Liver (tissue), 3 donors: ENCODE results near the gene SKAP1.

Experiments
- GABPA ChIP-seq, 2 donors: IDR thresholded peaks in 1 of 2; conservative IDR thresholded peaks in 1 of 2; 2 replicates each; pipeline ENCODE4 v1.6.1; 2016; ENCODE audit warnings: antibody characterized with exemption in 2 of 2, mild to moderate bottlenecking in 1 of 2, moderate library complexity in 1 of 2
- NR2F2 ChIP-seq: IDR thresholded peaks from 2 replicates; pipeline ENCODE4 v1.6.1; 2016; ENCODE audit warnings: antibody characterized with exemption
- RAD21 ChIP-seq, 2 donors: IDR thresholded peaks; 2 replicates each; pipeline ENCODE4 v1.6.1; 2016; ENCODE audit warnings: antibody characterized with exemption in 2 of 2, mild to moderate bottlenecking in 2 of 2
- RXRA ChIP-seq, 2 donors: IDR thresholded peaks; 2 replicates each; pipeline ENCODE4 v1.6.1; 2017 to 2018; ENCODE audit warnings: antibody characterized with exemption in 2 of 2, mild to moderate bottlenecking in 1 of 2
- SP1 ChIP-seq: IDR thresholded peaks from 2 replicates; pipeline ENCODE4 v1.6.1; 2018; ENCODE audit warnings: antibody characterized with exemption, mild to moderate bottlenecking
- YY1 ChIP-seq: IDR thresholded peaks from 2 replicates; pipeline ENCODE4 v1.6.1; 2016; ENCODE audit warnings: antibody characterized with exemption, mild to moderate bottlenecking
- TF ChIP-seq, protein P1 (sequence below): fragments of 150-350 bp; IDR thresholded peaks from 2 replicates; pipeline ENCODE4 v1.5.1; 2017; ENCODE audit warnings: improper control_type of control experiment, low read depth, low read length; ENCODE audit not compliant: missing input control
- TF ChIP-seq, protein P2 (sequence below): IDR thresholded peaks from 2 replicates; pipeline ENCODE4 v1.6.1; 2016; ENCODE audit warnings: antibody characterized with exemption, mild to moderate bottlenecking
- TF ChIP-seq, protein P3 (sequence below): IDR thresholded peaks from 2 replicates; pipeline ENCODE4 v1.6.1; 2016; ENCODE audit warnings: antibody characterized with exemption
- donor health status: healthy.
- donor health status: healthy.

- TF ChIP-seq RXRA (IDR thresholded peaks at IDR 0.05) (no peak), RAD21 (IDR thresholded peaks at IDR 0.05) (no peak), YY1 (no peak), GABPA (IDR thresholded peaks at IDR 0.05 in 1 of 2, conservative IDR thresholded peaks at IDR 0.05 in 1 of 2) (no peak), NR2F2 (no peak), SP1 (no peak)
- TF ChIP-seq, protein P1, sequence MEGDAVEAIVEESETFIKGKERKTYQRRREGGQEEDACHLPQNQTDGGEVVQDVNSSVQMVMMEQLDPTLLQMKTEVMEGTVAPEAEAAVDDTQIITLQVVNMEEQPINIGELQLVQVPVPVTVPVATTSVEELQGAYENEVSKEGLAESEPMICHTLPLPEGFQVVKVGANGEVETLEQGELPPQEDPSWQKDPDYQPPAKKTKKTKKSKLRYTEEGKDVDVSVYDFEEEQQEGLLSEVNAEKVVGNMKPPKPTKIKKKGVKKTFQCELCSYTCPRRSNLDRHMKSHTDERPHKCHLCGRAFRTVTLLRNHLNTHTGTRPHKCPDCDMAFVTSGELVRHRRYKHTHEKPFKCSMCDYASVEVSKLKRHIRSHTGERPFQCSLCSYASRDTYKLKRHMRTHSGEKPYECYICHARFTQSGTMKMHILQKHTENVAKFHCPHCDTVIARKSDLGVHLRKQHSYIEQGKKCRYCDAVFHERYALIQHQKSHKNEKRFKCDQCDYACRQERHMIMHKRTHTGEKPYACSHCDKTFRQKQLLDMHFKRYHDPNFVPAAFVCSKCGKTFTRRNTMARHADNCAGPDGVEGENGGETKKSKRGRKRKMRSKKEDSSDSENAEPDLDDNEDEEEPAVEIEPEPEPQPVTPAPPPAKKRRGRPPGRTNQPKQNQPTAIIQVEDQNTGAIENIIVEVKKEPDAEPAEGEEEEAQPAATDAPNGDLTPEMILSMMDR, result no peak
- TF ChIP-seq, protein P2, sequence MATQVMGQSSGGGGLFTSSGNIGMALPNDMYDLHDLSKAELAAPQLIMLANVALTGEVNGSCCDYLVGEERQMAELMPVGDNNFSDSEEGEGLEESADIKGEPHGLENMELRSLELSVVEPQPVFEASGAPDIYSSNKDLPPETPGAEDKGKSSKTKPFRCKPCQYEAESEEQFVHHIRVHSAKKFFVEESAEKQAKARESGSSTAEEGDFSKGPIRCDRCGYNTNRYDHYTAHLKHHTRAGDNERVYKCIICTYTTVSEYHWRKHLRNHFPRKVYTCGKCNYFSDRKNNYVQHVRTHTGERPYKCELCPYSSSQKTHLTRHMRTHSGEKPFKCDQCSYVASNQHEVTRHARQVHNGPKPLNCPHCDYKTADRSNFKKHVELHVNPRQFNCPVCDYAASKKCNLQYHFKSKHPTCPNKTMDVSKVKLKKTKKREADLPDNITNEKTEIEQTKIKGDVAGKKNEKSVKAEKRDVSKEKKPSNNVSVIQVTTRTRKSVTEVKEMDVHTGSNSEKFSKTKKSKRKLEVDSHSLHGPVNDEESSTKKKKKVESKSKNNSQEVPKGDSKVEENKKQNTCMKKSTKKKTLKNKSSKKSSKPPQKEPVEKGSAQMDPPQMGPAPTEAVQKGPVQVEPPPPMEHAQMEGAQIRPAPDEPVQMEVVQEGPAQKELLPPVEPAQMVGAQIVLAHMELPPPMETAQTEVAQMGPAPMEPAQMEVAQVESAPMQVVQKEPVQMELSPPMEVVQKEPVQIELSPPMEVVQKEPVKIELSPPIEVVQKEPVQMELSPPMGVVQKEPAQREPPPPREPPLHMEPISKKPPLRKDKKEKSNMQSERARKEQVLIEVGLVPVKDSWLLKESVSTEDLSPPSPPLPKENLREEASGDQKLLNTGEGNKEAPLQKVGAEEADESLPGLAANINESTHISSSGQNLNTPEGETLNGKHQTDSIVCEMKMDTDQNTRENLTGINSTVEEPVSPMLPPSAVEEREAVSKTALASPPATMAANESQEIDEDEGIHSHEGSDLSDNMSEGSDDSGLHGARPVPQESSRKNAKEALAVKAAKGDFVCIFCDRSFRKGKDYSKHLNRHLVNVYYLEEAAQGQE, result no peak
- TF ChIP-seq, protein P3, sequence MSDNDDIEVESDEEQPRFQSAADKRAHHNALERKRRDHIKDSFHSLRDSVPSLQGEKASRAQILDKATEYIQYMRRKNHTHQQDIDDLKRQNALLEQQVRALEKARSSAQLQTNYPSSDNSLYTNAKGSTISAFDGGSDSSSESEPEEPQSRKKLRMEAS, result no peak
Measured at GRCh38 chr17:48441862-48442261, 11.8 kb upstream of the SKAP1 start.
